Endodermal cell (in vitro differentiated cells): ENCODE data around the gene NRG2. TPM values are rescaled to one million over a fixed set of nuclear protein-coding genes. Genes with fewer than 3 reads are reported as not detected.

Experiments used
- DNase-seq: peaks from one replicate; pipeline ENCODE4 v3.0.0-alpha.2; 2017
- H3K27ac ChIP-seq: 2 replicates; pipeline ENCODE4 v1.5.1; 2013; ENCODE audit warnings: mild to moderate bottlenecking, low read depth, low read length, moderate library complexity
- H3K27me3 ChIP-seq: 2 replicates; pipeline ENCODE4 v1.6.1; 2013; ENCODE audit warnings: mild to moderate bottlenecking, low read length, moderate library complexity; ENCODE audit not compliant: insufficient read depth, control insufficient read depth, poor library complexity, severe bottlenecking
- H3K36me3 ChIP-seq: 2 replicates; pipeline ENCODE4 v1.7.0; 2013; ENCODE audit warnings: mild to moderate bottlenecking, low read length, moderate library complexity; ENCODE audit not compliant: control insufficient read depth, insufficient read depth
- H3K4me1 ChIP-seq: one replicate; pipeline ENCODE4 v1.7.0; 2013; ENCODE audit warnings: low read length; ENCODE audit not compliant: control insufficient read depth, insufficient read depth
- H3K4me3 ChIP-seq: 2 replicates; pipeline ENCODE4 v1.5.1; 2013; ENCODE audit warnings: mild to moderate bottlenecking, low read length, moderate library complexity
- H3K9ac ChIP-seq: 2 replicates; pipeline ENCODE4 v1.6.1; 2013; ENCODE audit warnings: mild to moderate bottlenecking, low read length, moderate library complexity; ENCODE audit not compliant: poor library complexity, severe bottlenecking; ENCODE audit errors: extremely low read depth
- H3K9me3 ChIP-seq: 2 replicates; pipeline ENCODE4 v1.6.1; 2013; ENCODE audit warnings: mild to moderate bottlenecking, low read length, moderate library complexity; ENCODE audit not compliant: control insufficient read depth
- H3K27ac Mint-ChIP-seq: 2 replicates; pipeline ENCODE4 v1.8.0; 2020; ENCODE audit warnings: mixed read lengths
- H3K27me3 Mint-ChIP-seq: 2 replicates; pipeline ENCODE4 v1.8.0; 2021; ENCODE audit warnings: mild to moderate bottlenecking, mixed read lengths; ENCODE audit not compliant: insufficient read depth
- H3K36me3 Mint-ChIP-seq: 2 replicates; pipeline ENCODE4 v1.8.0; 2020; ENCODE audit warnings: low read depth, mixed read lengths
- H3K4me1 Mint-ChIP-seq: 2 replicates; pipeline ENCODE4 v1.8.0; 2020; ENCODE audit warnings: mixed read lengths
- H3K4me3 Mint-ChIP-seq: 2 replicates; pipeline ENCODE4 v1.8.0; 2020; ENCODE audit warnings: mild to moderate bottlenecking, moderate library complexity, mixed read lengths
- H3K9me3 Mint-ChIP-seq: 2 replicates; pipeline ENCODE4 v1.8.0; 2020; ENCODE audit warnings: mild to moderate bottlenecking, mixed read lengths
- WGBS, 2 experiments: methylation state at CpG; one replicate each; pipeline versions ENCODE4 v1.1.5 to v1.1.7; 2013; ENCODE audit warnings: missing lambda C conversion rate in 2 of 2, mixed read lengths in 1 of 2; ENCODE audit not compliant: insufficient coverage in 1 of 2, insufficient read length in 1 of 2; 5-methylcytosine and 5-hydroxymethylcytosine counted together
- total RNA-seq, 2 donors: library from RNA; stranded (reverse); fragmentation: NEBNext Ultra II Directional in 1 of 2; extraction: Animal tissue kit (Norgen Biotek cat#: 25700) in 1 of 2; gene quantifications; 2 replicates in 1 of 2; 3 replicates in 1 of 2; pipeline ENCODE4 v1.2.1, GENCODE V29; 2021
- TF ChIP-seq, protein P1 (sequence below): fragments of 200-600 bp; sonication (generic); conservative IDR thresholded peaks from 2 replicates; pipeline ENCODE4 v1.5.0; 2021; ENCODE audit warnings: antibody characterized with exemption, mild to moderate bottlenecking

Gene NRG2
- total RNA-seq, 2 donors from 2014 or later, result 10.8 to 12.5 TPM

DNA sequence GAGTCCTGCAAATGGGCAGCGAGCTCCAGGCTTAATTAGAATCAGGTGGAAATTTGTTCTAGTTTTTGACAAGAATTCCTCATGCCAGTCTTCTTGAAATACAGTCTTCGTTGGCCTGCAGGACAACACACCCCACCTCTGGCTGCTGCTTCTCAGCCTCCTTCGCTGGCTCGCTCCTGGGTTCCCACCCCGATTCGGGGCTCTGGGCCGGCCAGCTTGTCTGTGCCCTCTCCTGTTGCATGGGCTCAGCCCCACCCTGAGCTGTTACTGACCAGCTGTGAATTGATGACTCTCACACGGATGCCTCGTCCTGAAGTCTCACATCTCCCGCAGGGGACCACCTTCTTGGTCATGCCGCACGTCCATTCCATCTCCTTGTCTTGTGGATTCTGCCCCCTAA lies 226.5 kb downstream of the NRG2 start:
- H3K4me3 ChIP-seq, result no peak overlapping the region
- H3K36me3 ChIP-seq, result no peaks in the 10 kb centered on the region
- TF ChIP-seq, protein P1, sequence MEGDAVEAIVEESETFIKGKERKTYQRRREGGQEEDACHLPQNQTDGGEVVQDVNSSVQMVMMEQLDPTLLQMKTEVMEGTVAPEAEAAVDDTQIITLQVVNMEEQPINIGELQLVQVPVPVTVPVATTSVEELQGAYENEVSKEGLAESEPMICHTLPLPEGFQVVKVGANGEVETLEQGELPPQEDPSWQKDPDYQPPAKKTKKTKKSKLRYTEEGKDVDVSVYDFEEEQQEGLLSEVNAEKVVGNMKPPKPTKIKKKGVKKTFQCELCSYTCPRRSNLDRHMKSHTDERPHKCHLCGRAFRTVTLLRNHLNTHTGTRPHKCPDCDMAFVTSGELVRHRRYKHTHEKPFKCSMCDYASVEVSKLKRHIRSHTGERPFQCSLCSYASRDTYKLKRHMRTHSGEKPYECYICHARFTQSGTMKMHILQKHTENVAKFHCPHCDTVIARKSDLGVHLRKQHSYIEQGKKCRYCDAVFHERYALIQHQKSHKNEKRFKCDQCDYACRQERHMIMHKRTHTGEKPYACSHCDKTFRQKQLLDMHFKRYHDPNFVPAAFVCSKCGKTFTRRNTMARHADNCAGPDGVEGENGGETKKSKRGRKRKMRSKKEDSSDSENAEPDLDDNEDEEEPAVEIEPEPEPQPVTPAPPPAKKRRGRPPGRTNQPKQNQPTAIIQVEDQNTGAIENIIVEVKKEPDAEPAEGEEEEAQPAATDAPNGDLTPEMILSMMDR, result no peak
- Mint-ChIP-seq H3K9me3 (peaks cover 2% of the 10 kb centered on the region), H3K27ac (no peak overlapping the region), H3K27me3 (peaks cover 22% of the 10 kb centered on the region), H3K36me3 (no peaks in the 10 kb centered on the region), H3K4me1 (no peaks in the 10 kb centered on the region), H3K4me3 (no peak overlapping the region)
- H3K9ac ChIP-seq, result no peak overlapping the region
- WGBS, 2 experiments, result 86 to 92% methylated on average over 12 of the region's 12 CpGs
- H3K27ac ChIP-seq, result no peak overlapping the region
- peaks cover 14% of the 10 kb centered on the region for H3K27me3 ChIP-seq
- no peaks in the 10 kb centered on the region for H3K4me1 ChIP-seq
- no peaks in the 10 kb centered on the region for H3K9me3 ChIP-seq
- DNase-seq, result no peak

DNA sequence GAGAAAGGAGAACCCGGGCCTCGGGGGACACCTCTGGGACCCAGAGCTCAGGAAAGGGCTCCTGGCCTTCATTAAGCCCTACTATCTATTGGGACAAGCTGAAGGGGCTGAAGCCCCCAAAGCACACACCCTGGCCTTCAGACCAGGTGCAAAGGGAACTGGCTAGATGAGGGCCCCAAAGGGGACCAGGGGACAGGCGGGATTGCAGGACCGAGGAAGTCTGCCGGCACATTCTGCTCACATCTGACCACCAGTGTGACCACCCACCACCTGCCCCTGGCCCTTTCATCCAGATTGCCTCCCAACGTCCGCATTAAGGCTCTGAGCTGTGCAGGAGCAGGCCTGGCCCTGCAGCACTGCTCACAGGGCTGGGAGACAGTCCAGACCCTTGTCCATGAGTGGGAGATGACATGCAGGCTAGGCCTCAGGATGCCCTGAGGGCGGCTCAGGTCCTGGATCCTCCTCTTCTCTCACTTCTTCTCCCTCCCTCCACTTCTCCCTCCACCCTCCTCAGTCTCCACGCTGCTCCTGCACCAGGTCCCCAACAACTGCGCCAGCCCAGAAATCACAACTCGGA lies 228.3 kb downstream of the NRG2 start:
- H3K4me3 Mint-ChIP-seq, result no peak overlapping the region
- no peak overlapping the region for H3K27ac Mint-ChIP-seq
- Histone ChIP-seq H3K9ac (no peak overlapping the region), H3K4me3 (no peak overlapping the region), H3K4me1 (no peaks in the 10 kb centered on the region), H3K27ac (no peak overlapping the region), H3K9me3 (no peaks in the 10 kb centered on the region), H3K36me3 (no peaks in the 10 kb centered on the region), H3K27me3 (peaks cover 11% of the 10 kb centered on the region)
- WGBS, 2 experiments, result 89 to 91% methylated on average over 4 to 11 of the region's 11 CpGs
- no peak for DNase-seq
- H3K36me3 Mint-ChIP-seq, result no peaks in the 10 kb centered on the region
- H3K9me3 Mint-ChIP-seq, result peaks cover 2% of the 10 kb centered on the region
- H3K27me3 Mint-ChIP-seq, result peaks cover 24% of the 10 kb centered on the region
- no peaks in the 10 kb centered on the region for H3K4me1 Mint-ChIP-seq
- TF ChIP-seq, protein P1, result no peak

DNA sequence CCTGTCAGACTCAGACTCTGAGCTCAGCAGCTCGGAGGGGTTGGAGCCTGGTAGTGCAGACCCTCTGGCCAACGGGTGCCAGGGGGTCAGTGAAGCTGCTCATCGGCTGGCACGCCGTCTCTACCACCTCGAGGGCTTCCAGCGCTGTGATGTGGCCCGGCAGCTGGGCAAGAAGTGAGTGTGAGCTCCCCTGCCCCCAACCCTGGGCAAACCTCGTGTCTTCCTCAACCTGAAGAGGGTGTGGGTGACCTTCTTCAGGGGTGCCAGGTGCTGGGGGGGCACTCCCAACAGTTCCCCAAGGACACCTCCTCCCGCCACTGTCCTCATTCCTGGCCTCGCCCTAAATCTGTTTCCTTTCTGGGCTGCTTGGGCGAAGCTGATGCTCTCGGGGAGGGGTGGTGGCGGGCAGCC lies 228.9 kb downstream of the NRG2 start:
- WGBS, 2 experiments, result 84 to 92% methylated on average over 10 to 14 of the region's 14 CpGs
- no peak for DNase-seq
- peaks cover 2% of the 10 kb centered on the region for H3K9me3 Mint-ChIP-seq
- Histone ChIP-seq H3K9ac (no peak overlapping the region), H3K27me3 (peaks cover 6% of the 10 kb centered on the region), H3K4me3 (no peak overlapping the region), H3K36me3 (no peaks in the 10 kb centered on the region), H3K4me1 (no peaks in the 10 kb centered on the region), H3K9me3 (no peaks in the 10 kb centered on the region), H3K27ac (no peak overlapping the region)
- no peak overlapping the region for H3K27ac Mint-ChIP-seq
- no peaks in the 10 kb centered on the region for H3K4me1 Mint-ChIP-seq
- H3K4me3 Mint-ChIP-seq, result no peak overlapping the region
- TF ChIP-seq, protein P1, result no peak
- peaks cover 18% of the 10 kb centered on the region for H3K27me3 Mint-ChIP-seq
- H3K36me3 Mint-ChIP-seq, result no peaks in the 10 kb centered on the region
